NCI-H1105 (cell line): ENCODE data around the gene MMP17.
A peak's percentile ranks its signal among the peaks of the same experiment; 100 is the strongest.
"Not testable (repeated sequence)": the region's sequence is repeated elsewhere in the genome, so short reads cannot be mapped to it uniquely, and the experiment has no call there.

Experiments used
- DNase-seq: peaks from one replicate; lab custom pipeline; 2025; lab: John Stamatoyannopoulos, UW

The MMP17 gene

DNA sequence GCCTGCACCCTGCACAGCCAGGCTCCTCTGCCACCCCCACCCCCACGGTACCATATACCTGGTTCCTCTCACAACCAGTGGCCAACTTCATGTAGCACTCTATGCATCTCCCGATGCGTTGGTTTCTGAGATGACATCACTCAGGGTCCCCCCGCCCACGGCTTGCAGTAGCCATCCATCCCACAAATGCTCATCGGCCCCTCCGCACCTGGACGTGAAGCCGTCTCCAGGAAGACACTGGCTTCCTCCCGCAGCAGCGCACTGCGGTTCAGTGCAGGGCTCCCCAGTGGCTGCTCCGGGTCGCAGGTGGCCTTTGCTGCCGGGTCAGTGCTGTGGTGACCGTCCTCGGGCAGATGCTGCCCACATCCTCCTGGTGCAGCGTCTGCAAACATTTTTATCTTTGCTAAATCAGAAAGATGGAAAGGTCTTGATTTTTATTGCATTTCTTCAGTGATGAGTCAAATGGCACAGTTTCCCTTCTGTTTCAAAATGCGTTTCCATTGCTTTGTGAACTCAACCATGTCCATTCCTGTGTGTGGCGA lies 27.5 kb upstream of the MMP17 start:
- DNase-seq: no peak

GRCh38 chr12:131801254-131801866 lies 26.8 kb upstream of the MMP17 start:
- no peak for DNase-seq

DNA sequence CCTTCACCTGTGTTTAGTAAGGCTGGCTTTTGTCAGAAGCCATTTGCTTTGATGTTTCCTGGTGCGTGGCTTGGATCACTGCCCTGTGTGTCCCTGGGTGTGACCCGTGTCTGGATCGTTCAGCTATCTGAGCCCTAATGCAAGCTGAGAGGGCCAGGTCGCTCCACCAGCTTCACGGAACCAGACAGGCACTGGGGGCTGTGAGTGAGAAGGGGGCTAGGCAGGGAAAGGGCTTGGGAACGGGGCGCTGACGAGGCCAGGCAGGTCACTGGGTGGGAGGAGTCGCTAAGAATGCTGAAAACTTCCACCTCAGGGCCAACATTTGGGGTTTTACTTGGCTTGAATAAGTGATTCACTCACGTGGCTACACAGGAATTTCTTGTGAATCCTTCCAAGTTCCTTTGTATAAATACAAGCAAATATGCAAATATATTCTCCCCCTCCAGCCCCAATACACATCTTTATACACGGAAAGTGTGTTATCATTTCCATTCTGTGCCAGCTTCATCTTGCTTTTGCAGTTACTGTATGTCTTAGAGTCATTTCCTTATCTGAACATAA lies 24.2 kb upstream of the MMP17 start:
- no peak for DNase-seq

DNA sequence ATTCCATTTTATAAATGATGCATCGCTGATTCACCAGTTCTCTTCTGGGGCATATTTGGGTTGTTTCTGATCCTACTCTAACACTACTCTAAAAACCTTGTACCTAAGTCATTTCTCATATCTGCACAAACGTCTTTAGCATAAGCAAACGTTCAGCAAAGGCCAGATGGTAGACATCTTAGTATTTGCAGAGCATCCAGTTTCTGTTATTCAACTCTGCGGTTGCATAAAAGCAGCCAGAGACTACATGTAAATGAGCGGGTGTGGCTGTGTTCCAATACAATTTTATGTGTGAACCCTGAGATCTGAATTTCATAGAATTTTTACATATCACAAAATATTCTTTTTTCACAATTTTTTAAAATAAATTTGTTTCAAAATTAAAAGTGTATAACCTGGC lies 22.8 kb upstream of the MMP17 start:
- no peak for DNase-seq

DNA sequence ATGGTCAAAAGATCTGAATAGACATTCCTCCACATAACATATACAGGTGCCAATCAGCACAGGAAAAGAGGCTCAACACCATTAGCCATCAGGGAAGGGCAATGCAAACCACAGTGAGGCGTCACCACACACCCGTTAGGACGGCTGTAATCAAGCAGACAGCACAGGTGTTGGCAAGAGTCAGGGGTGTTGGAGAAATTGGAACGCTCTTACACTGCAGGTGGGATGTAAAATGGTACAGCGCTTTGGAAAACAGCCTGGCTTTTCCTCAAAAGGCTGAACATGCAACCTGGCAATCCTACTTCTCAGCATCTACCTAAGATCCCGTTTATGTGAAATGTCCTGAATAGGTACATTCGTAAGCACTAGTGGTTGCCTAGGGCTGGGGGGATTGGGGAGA lies 21.5 kb upstream of the MMP17 start:
- no peak for DNase-seq

GRCh38 chr12:131808744-131809371 lies 19.3 kb upstream of the MMP17 start:
- DNase-seq: no peak

GRCh38 chr12:131809476-131810254 lies 18.5 kb upstream of the MMP17 start:
- DNase-seq: not testable (repeated sequence)

GRCh38 chr12:131810726-131811125 lies 17.5 kb upstream of the MMP17 start:
- DNase-seq: no peak

DNA sequence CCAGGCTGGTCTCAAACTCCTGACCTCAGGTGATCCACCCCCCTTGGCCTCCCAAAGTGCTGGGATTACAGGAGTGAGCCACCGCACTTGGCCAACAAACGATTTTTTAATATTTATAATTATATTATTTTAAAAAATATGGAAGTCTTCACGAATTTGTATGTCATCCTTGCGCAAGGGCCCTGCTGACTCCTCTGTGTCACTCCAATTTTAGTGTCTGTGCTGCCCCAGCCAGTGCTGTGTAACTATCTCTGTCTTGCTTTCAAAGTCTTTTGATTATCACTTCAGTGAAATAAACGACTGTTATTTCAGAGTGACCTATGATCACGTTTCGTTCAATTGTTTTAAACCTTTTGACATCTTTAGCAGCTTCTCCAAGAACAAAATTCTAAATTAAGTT lies 13.1 kb upstream of the MMP17 start:
- DNase-seq: no peak

DNA sequence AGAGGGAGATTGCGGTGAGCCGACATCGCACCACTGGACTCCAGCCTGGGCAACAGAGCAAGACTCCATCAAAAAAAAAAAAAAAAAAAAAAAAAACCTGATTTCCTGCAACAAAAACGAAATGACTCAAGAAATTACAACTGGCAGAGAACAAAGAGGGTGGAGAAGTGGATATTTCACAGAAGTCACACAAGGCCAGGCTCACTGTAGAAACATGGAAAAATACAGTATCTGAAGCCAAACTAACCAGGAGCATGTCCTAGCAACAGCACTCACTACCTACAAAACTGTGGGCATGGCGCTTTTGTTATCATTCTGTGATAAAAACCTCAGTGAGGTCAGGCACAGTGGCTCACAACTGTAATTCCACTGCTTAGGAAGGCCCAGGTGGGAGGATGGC lies 11.7 kb upstream of the MMP17 start:
- DNase-seq: no peak

DNA sequence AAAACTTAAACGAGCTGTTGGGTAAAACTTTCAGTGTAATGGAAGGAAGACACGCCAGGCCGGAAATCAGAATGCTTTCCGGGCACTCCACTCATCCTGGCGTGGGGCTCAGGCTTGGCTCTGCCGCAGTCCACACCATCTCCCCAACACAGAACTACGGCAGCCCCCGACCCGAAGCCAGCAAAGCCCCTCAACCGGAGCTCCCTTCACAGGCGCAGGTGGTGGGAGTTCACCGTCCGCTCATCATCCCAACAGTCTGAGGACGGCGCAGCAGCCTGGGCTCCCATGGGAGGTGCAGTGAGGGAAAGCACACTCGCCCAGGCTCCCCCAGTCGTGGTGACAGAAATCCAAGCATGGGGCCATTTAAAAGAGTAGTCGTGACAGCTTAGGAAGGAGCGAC lies 11.0 kb upstream of the MMP17 start:
- no peak for DNase-seq

DNA sequence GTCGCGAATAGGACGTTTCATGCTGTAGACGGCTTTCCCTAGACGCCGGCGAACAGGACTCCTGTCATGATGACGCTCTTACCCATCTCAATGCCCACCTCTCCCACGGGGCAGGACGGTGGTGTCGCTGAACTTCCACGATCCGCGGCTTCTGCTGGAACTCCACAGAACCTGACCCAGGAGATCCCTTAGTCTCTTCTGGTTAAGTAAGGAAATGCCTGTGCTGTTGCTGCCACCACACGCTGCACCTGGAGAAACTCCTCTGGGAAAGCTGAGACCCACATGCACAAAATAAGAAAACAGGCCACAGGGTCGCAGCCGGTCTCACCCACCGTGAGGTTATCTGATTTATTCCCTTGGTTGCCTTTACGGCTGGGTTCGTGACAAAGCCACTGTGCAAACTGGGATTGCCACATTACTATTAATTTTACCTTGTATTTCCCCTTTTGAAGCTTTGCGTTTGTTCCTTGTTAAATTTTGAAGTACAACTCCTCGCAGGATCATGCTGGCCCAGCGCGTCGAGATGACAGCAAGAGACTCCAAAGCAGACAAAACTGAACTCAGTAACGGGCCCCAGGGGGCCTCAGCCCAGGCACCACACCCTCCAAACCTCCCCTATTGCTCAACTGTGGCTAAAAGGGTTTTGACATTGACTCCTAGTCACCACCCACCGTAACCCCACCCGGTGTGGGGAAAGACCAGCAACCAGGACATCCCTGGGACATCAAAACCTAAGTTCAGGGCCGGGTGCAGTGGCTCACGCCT lies 9.2 kb upstream of the MMP17 start:
- no peak for DNase-seq

DNA sequence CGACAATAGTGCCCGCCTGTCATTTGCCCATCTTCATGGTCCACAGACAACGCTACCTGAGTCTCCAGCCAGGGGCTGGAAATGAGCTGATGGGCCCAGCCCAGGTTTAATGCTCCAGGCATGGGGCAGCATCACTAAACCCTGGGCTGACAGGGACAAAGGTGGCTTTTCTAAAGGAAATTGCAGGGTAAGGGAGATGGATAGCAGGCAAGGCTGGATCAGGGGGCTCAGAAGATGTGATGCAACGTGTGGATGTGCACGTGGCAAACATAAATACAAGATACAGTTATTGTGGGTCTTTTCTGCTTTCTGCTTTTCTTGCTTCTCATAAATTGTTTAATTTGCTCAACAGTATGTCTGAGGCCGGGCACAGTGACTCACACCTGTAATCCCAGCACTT lies 3.7 kb upstream of the MMP17 start:
- DNase-seq: no peak

GRCh38 chr12:131825146-131825892 lies 2.9 kb upstream of the MMP17 start:
- DNase-seq: no peak

GRCh38 chr12:131826097-131826928 lies 1.9 kb upstream of the MMP17 start:
- no peak for DNase-seq

DNA sequence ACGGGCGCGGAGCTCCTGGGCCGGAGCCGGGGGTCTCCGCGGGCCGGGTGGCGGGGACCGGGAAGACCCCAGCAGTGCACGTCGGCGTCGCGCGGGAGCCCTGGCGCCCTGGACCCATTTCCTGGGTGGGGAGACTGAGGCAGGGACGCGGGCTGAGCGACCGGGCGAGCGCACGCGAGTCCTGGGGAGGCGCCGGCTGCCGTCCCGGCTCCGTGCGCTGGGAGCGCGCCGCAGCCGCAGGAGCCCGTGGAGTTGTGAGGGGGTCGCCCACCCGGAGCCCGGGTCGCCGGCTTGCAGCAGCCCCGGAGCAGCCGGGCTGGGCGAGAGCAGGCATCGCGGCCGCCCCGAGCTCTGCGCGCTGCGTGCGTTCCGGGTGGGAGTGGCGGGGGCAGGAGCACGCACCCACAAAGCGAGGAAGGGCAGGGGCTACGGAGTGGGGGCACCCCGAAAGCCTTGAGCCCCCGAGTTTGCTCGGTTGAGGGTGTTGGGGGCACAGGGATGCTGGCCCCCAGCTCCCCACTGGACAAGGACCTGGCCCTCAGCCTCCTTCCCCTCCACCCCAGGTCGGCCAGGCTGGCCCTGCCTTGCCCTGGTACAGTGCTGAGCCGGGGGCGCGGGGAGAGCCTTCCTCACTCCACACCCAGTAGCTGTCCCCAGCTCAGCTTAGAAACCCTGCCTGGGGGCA lies 620 bp downstream of the MMP17 start:
- DNase-seq: no peak

DNA sequence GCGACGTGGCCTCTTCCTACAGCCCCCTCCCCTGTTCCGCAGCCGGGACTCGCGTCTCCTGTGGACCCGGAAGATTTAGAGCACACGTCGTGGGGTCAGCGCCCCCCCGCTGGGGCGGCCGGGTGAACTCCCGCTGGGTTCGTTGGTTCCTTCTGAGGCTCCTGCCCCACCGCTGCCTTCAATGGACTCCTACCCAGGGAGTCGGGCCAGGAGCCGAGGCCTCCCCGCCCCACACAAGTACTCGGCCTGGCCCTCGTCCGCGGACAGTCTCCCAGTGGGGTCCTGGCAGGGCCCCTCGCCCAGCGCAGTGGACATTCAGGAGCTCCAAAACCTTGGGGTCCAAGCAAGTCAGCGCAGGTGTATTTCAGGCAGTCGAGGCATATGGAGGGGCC lies 1.2 kb downstream of the MMP17 start:
- DNase-seq: peak; percentile 3

- DNase-seq: no peak
These were observed 1.7 kb downstream of the MMP17 start for GRCh38 chr12:131829791-131830334.

GRCh38 chr12:131830335-131830913 lies 2.2 kb downstream of the MMP17 start:
- peak; percentile 70 for DNase-seq
